HG03039 (cell line): ENCODE measurements around the gene FBN2.
"Not testable (repeated sequence)": the region's sequence is repeated elsewhere in the genome, so short reads cannot be mapped to it uniquely, and the experiment has no call there.

Source experiments
- ATAC-seq: cut with Tn5 transposase; IDR thresholded peaks from one replicate; pipeline ENCODE4 v1.9.1; 2021; ENCODE audit warnings: mild to moderate bottlenecking, moderate library complexity; ENCODE audit not compliant: unreplicated experiment

The FBN2 gene

DNA sequence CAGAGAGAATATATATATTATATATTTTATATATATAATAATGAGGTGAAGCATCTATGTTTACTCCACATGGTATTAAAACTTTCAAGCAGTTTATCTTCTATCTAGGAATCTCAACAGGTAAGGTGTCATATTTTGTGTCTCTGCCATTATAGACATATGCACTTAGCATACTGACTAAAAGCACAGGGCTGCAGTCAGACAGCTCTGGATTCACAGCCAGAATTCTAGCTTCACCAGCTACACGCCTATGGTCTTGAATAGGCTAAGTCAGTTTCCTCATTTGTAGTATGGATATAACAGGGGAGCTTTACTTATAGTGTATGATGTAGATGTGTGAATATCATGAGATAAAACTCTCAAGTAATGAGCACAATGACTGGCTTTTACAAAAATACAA, 57.9 kb downstream of the FBN2 start:
- ATAC-seq, result no peak

DNA sequence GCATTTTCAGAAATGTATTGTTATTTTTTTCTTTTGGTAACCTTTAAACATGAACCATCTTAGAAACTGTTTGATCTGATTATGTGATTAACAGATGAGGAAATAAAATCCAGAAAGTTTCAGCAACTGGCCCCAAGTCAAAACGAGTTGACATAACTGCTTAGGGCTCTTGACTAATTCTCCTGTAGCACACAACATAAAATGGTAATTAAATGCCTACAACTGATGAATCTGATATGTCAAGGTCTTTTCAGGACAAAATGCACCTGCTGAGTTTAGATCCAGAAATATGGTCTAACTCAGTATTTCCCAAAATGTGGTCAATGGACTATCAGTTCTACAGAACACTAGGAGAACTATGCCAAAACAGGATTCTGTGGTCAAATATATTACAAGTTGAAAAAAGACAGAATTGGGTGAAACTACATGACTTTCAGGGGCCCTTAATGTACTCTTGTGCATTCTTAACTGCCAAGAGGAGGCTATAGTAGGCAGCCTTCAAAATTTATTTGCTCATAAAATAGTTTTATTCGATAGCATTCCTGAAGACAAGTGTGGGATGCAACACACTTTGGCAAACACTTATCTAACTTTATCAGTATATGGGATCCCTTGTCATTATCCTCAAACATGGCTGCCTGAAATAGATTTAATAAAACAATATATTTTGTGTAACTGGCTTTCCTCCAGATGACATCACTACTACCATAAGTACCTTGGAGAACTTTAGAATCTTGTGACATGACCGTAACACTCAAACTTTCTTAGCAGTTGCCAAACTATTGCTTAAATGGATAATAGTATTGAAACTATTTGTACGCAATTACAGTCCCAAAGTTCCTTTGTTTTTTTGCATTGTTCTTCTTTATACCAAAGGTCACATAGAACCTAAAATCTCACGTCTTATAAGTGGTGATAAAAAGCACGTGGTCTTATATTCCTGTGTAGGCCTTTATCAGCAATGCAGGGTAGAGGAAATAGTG, 59.4 kb downstream of the FBN2 start:
- ATAC-seq, result no peak

DNA sequence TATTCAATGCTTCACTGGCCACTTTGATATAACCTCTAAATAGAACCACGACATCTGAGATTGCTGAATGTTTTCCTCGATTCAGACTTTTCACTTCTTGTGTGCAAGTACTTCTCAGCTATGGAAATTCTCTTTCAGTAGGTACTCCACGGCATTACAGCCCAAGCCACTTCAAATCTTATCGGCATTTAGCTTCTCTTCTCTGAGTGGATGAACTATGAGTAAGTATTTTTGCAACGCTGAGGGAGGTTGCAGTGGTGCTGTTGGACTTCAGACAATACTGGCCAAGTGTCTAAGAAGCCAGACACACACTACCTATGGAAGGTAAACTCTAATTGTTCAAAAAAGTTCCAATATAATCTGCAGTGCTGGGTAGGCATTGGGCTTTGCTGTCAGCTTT, 60.1 kb downstream of the FBN2 start:
- ATAC-seq, result no peak

DNA sequence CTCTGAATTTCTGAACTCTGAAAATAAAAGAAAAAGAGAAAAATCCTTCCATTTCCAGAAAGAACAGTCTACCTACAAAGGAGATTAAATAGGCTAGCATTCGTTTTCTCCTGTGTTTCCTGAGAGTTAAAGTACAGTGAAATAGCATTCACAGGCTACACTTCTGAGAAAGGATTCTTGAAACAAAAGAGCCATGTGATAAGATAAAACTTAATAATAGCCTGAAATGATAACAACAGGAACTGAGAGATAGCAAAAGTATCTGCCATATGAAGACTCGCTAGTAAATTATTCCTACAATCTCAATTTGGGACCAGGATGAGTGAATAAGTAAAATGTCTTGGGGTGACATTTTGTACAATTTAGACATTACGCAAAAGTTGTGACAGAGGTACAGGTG, 62.4 kb downstream of the FBN2 start:
- ATAC-seq, result no peak

DNA sequence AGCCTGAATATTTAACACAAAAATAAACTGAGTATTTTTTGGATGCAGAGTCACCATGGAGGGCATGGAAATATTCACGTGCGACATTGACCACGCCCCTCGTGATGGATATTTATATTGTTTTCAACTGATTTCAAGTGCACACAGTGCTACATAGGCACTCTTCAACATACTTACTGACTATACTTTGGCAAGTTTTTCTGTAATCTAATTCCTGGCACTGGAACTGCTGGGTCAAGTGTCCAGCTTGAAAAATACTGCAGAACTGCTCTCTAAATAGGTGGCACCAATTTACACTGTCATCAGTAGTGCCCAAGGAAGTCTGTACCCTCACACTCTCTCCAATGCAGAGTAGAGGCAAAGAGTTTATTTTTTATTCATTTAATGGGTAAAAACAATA, 65.1 kb downstream of the FBN2 start:
- ATAC-seq, result no peak

DNA sequence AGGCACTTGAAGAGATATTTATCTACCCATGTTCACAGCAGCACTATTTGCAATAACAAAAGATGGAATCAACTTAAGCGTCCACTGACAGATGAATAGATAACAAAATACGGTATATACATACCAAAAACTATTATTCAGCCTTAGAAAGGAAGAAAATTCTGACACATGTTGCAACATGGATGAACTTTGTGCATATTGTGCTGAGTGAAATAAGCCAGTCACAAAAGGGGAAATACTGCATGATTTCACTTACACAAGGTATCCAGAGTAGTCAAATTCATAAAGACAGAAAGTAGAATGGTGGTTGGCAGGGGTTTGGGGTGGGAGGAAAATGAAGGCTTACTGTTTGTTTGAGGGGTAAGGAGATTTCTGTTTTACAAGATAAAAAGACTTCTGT, 66.0 kb downstream of the FBN2 start:
- ATAC-seq, result no peak

DNA sequence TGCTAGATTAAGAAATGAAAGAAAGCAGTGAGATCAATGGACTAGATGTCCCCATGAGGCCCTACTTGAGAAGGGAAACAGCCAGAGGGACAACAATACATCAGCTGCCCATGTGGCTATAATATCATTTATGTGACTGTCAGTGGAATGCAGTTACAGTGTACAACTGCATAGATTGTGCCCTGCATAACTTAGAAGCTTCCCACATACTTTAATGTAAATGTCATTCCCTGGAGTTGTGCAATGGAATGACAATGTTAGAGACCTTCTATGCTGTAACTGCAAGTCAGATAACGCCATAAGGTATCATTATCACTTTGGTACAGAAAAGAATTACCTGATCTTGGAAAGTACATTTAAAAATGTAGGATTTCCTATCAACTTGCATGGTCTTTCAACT, 67.4 kb downstream of the FBN2 start:
- no peak for ATAC-seq

DNA sequence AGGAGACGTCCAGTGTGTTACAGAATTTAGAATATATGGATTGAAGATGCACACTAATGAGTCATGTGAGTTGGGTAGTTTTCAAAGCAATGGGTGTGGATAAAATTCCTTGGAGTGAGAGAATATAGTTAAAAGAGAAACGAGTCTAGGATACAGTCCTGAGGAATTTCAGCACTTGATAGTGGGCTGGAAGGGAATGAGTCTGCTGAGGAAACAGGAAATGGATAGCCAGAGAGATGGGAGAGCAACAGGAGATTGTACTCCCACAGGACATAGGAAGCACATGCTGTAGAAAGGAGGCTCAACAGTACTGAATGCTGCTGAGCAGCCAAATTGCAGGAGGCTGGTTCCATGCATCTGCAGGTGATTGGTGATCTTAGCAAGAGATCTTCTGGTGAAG, 68.1 kb downstream of the FBN2 start:
- ATAC-seq, result no peak

DNA sequence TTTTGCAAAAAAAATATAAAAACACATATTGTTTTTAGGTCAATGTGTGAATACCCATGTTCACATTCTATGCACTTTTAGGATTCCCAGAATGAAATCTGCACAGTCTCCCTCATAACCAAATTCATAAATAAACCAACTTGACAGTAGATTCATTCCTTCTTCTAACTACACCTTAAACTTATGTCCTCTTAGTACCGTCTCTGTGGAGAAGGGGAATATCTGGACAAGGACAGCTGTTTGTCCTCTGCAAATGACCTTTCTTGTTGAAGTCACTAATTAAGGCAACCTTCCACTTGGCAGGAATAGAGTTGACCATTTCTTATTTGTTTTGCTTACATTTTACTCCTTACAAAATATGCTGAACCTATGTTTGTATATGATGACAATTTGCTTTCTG, 71.1 kb downstream of the FBN2 start:
- ATAC-seq, result no peak

DNA sequence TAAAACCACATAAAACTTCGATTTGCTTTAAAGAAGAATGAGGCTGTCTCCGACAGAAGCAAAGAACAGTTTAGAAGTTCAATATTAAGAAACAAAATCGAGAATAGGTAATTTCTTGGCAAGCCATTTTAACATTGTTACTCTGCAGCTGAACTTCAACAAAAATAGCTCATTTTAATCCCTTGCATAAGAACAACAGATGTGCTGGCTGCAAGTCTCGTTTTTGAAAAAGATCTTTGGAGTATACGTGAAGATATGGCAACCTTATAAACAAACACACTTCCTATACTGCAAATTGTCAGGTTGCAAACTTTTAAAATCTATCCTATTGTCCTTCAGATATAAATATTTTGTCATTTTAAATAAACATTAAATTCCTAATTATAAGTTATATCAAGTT, 71.5 kb downstream of the FBN2 start:
- no peak for ATAC-seq

DNA sequence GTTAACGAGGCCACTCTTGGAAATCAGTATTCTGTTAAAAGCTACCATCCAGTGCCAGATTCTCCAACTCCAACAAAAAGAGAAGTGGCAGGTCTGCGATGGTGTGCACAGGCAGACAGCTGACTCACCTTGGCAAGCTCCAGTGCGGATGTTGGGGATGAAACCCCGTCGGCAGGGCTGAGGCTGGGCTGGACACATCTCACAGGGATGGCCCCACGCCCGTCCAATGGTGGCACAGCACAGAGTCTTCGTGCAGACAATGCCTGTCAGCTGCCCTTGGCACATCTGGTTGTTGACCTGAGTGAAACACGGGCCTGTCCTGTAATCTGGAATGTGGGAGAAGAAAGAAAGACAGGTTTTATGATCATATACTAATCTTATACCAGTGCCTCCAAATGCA, 73.4 kb downstream of the FBN2 start:
- ATAC-seq, result no peak

DNA sequence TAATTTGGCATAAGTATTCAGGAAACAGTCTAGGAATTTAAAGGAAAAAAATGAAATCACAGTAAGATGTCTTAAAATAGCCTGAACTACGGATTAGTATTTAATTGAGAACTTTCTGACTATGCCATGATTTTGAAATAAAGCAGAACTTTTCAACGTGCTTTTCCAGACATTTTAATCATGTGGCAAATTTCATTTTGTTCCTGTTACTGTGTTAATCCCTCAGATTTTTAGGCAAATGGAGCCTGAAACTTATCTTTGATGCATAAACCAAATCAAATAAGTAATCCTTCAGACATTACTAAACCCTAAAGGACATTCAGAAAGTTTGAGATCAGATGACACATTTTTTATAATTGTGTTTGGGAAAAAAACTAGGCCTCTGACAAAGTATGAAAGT, 75.7 kb downstream of the FBN2 start:
- ATAC-seq, result no peak

DNA sequence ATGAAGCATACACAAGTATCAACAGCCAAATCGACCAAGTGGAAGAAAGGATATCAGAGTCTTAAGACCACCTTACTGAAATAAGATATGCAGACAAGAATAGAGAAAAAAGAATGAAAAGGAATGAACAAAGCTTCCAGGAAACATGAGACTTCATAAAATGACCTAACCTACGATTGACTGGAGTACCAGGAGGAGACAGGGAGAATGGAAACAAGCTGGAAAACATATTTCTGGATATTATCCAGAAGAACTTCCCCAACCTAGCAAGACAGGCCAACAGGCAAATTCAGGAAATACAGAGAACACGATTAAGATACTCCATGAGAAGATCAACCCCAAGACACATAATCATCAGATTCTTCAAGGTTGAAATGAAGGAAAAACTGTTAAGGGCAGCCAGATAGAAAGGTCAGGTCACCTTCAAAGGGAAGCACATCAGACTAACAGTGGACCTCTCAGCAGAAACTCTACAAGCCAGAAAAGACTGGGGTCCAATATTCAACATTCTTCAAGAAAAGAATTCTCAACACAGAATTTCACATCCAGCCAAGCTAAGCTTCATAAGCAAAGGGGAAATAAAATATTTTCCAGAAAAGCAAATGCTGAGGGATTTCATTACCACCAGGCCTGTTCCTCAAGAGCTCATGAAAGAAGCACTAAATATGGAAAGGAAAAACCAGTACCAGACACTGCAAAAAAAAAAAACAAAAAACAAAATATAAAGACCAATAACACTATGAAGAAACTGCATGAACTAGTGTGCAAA, 80.7 kb downstream of the FBN2 start:
- ATAC-seq, result not testable (repeated sequence)

DNA sequence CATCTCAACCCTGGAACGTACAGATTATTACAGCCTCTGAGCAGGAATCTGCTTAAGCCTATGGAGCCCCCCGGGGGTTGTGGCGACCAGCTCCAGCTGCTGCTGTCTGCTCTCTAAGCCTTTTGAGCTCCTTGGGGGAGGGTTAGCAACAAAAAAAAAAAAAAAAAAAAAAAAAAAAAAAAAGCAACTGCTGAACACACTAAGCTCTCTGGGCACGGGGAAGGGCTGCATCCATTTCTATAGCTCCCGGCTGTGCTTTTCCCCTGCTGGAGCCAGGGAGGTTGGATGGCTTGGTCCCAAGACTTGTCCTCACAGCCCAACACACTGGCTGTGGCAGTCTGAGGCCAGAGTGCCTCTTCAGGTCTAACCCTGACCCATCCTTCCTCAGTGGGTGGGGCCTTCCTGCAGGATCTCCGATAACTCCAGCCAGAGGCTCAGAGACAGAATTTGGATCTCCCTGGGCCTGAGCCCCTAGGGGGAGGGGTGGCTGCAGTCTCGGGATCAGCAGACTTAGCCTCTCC, 82.1 kb downstream of the FBN2 start:
- no peak for ATAC-seq

DNA sequence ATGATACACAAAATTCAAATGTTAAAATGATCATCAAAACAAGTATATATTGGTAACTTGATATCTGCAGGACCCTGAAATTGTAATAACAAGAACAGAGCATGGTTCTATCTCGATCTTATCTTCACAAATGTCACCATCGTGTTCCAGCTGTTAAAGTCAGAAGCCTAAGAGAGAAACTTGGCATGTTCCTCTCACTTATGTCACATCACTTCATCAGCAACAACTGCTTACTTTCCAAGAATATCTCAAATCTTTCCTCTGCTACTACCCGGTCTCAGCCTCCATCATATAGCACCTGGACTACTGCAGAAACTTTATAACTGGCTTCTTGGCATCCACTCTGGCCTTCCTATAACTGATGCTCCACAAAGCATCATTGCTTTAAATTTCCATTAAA, 84.9 kb downstream of the FBN2 start:
- no peak for ATAC-seq

DNA sequence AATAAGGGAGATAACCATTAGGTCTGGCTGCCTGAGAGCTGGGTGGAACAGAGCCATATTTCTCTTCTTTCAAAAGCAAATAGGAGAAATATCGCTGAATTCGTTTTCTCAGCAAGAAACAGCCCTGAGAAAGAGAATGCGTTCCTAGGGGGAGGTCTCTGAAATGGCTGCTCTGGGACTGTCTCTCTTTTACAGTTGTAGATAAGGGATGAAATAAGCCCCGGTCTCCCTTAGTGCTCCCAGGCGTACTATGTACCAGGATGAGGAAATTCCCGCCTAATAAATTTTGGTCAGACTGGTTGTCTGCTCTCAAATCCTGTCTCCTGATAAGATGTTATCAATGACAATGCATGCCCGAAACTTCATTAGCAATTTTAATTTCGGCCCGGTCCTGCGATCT, 90.8 kb downstream of the FBN2 start:
- ATAC-seq, result not testable (repeated sequence)

DNA sequence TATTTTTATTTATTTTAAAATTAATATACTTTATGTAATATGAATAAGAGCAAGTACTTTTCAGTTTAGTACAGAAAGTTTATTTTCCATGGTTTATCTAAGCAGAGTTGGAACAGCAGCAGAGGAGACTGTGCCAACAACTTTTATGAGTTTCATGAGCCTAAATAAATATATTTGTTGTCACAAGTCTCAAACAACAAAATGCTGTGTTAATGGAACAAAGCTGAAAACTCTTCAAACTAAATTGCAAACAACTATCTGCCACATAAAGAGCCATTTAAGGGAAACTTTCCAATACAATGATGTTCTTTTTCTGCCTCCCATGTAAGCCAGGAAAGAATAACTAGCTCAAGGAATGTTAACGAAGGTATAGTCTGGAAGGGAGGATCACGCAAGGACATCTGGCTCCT, 96.1 kb downstream of the FBN2 start:
- no peak for ATAC-seq

DNA sequence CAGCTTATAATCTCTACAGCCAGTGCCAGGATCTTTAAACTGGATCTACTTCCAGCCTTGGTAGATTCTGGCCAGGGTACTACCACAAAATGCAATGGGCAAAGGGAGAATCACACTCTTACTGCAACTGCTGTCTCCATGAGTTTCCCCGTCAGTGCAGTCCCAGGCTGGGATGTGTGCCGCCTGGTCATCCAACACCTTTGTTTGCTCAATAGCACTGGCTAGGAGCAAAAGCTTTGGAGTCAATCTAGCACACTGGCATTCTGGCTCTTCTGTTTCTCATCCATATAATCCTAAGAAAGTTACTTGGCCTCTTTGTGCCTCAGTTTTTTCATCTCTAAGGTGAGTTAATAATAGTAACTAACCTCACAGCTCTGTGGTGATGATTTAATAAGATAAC, 96.9 kb downstream of the FBN2 start:
- ATAC-seq, result no peak

DNA sequence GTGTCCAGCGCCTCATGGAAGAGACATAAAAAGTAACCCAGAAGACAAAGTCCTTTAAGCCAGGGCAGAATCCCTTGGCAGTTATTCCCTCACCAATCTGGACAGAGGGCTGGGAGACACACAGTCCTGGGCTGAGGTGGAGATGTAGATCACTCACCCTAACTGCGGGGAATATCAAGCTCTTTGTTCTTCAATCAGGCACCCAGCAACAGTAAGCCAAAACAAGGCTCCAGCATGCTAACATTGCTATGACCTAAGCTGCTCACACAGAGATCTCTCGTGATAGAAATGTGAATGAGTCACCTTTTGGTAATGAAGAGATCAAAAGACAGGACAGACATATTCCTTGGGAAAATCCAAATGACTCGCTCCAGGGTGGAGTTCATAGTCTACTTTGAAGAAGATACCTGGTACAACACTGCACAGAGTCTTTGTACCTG, 101.3 kb downstream of the FBN2 start:
- ATAC-seq, result no peak

DNA sequence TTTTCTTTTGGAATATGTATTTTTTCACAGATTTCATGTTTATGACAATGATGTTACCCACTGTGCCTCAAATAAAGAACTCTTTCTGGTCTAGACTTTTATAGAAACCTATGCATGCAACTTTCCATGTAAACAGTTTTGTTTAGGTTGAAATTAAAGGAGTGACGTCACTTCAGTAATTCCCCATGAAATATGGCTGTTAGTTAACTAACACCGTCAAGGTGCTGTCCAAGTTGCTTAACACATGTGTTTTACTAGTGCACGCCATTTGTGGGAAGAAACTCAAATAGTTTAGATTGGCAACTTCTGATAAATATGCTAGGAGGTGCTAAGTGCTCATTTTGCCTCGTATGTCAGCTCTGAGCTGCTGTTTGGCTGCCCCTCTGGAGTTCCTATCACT, 102.2 kb downstream of the FBN2 start:
- ATAC-seq, result no peak

DNA sequence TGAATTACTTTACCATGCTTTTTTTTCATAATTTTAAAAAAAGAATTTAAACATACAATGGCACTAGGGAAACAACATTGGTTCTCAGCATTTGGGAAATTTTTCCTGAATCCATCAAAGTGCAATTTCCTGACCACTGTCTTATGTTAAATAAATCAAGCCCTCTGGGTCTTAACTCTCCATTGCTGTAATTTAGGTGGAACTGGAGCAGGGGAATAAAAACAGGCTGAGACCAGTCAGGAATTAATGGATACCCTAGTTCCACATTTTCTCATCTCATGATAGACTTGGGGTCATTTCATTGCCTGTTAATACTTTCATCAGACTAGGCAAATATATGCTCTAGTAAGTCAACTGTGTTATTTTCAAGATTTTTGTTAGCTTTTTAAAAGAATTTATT, 103.1 kb downstream of the FBN2 start:
- no peak for ATAC-seq

DNA sequence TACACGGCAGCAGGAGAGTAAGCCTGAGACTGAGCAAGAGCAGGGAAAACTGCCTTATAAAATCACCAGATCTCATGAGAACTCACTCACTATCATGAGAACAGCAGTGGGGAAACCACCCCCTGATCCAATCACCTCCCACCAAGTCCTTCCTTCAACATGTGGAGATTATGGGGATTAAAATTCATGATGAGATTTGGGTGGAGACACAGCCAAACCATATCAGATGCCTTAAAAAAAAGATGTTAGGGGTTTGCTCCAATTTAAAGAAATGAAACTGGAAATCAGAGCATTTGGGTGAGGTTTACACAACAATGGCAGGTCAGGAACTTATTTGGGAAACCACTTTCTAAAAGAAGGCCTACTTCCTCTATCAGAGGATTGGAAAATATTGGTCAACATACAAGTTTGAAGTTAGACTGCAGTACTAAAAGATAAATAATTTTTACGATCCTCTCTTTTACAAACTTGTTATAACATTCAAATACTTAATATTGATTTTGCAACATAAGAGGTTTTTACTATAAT, 105.1 kb downstream of the FBN2 start:
- ATAC-seq, result no peak
